ENCODE measurements around the gene LIPC.

The LIPC gene

GRCh38 chr15:58423205-58423604 lies 8.6 kb upstream of the LIPC start:
- Histone ChIP-seq H3K4me1 (ENCODE audit: control insufficient read depth, insufficient read depth, low read length) (no peaks in the 10 kb centered on the region), H3K9me3 (ENCODE audit: control insufficient read depth, insufficient read depth, low read depth, low read length) (no peaks in the 10 kb centered on the region), H3K27ac (ENCODE audit: extremely low read depth, low read depth, low read length) (no peak overlapping the region), H3K36me3 (ENCODE audit: control insufficient read depth in 2 of 2, insufficient read depth in 1 of 2, low read length in 2 of 2) (no peaks in the 10 kb centered on the region), H3K4me3 (ENCODE audit: low read depth, low read length) (no peak overlapping the region)
- ChIA-PET CTCF (no interaction called here), POLR2A (no interaction called here)
- TF ChIP-seq HOXC10 (CRISPR knock-in tag; IDR thresholded peaks at IDR 0.05) (no peak), ZNF248 (tag by site-specific recombination; IDR thresholded peaks at IDR 0.05) (no peak), ATF2 (tag by site-specific recombination; IDR thresholded peaks at IDR 0.05; ENCODE audit: low read depth) (no peak), ZNF416 (tag by site-specific recombination; IDR thresholded peaks at IDR 0.05) (no peak), ZNF521 (tag by site-specific recombination; IDR thresholded peaks at IDR 0.05) (no peak)

- no peak overlapping the region for H3K4me3 ChIP-seq (ENCODE audit: low read depth, low read length)
- TF ChIP-seq ZNF362 (tag by site-specific recombination; IDR thresholded peaks at IDR 0.05) (no peak), SP2 (tag by site-specific recombination; IDR thresholded peaks at IDR 0.05) (no peak), ZNF449 (tag by site-specific recombination; IDR thresholded peaks at IDR 0.05) (no peak), WT1 (tag by site-specific recombination; IDR thresholded peaks at IDR 0.05) (no peak), ZNF692 (tag by site-specific recombination; IDR thresholded peaks at IDR 0.05) (no peak), ZNF521 (tag by site-specific recombination; IDR thresholded peaks at IDR 0.05) (no peak), ZNF580 (tag by site-specific recombination; IDR thresholded peaks at IDR 0.05) (no peak), ZNF324 (tag by site-specific recombination; IDR thresholded peaks at IDR 0.05) (no peak), AEBP2 (tag by site-specific recombination; IDR thresholded peaks at IDR 0.05; ENCODE audit: borderline replicate concordance) (no peak), ZNF488 (tag by site-specific recombination; IDR thresholded peaks at IDR 0.05) (no peak), MYNN (tag by site-specific recombination; IDR thresholded peaks at IDR 0.05; ENCODE audit: borderline replicate concordance) (no peak), ZNF571 (tag by site-specific recombination; IDR thresholded peaks at IDR 0.05) (no peak), PRDM4 (tag by site-specific recombination; IDR thresholded peaks at IDR 0.05) (no peak), ZNF704 (tag by site-specific recombination; IDR thresholded peaks at IDR 0.05) (no peak)
- H3K27ac ChIP-seq (ENCODE audit: extremely low read depth, low read depth, low read length): no peak overlapping the region
- no peaks in the 10 kb centered on the region for H3K9me3 ChIP-seq (ENCODE audit: control insufficient read depth, insufficient read depth, low read depth, low read length)
- ChIA-PET POLR2A (no interaction called here), CTCF (interaction anchor here (0.7 kb wide), 1 partner anchor 212 kb away, joined by 3 read pairs; no protein-coding TSS in a partner anchor)
- H3K36me3 ChIP-seq (ENCODE audit: control insufficient read depth in 2 of 2, insufficient read depth in 1 of 2, low read length in 2 of 2): no peaks in the 10 kb centered on the region
- no peaks in the 10 kb centered on the region for H3K4me1 ChIP-seq (ENCODE audit: control insufficient read depth, insufficient read depth, low read length)
Measured at GRCh38 chr15:58423831-58424608, 7.8 kb upstream of the LIPC start.

Data from HEK293 (cell line).